K562 (cell line): ENCODE data around the gene STUB1.

ENCODE experiments used
- CBFB ChIP-seq: sonication (generic); formaldehyde crosslinking; IDR thresholded peaks from 2 replicates; pipeline ENCODE4 v1.4.0; 2020; ENCODE audit warnings: mild to moderate bottlenecking, missing genetic modification reagents
- CTCF ChIP-seq, 3 experiments: IDR thresholded peaks in 2 of 3; conservative IDR thresholded peaks in 1 of 3; 2 replicates each; pipeline ENCODE4 v1.5.1; 2011 to 2012; ENCODE audit warnings: low read length in 3 of 3, mild to moderate bottlenecking in 3 of 3, control low read depth in 2 of 3, improper control_type of control experiment in 1 of 3, inconsistent platforms in 1 of 3, low read depth in 1 of 3, mixed read lengths in 1 of 3, moderate library complexity in 1 of 3; ENCODE audit not compliant: insufficient read depth in 2 of 3
- EGR1 ChIP-seq: fragments of 450-650 bp; conservative IDR thresholded peaks from 2 replicates; pipeline ENCODE4 v1.6.1; 2017; ENCODE audit warnings: mild to moderate bottlenecking
- RAD51 ChIP-seq: fragments of 450-650 bp; IDR thresholded peaks from 2 replicates; pipeline ENCODE4 v1.7.1; 2016; ENCODE audit warnings: low read depth, mild to moderate bottlenecking, borderline replicate concordance
- RCOR1 ChIP-seq, 2 experiments: IDR thresholded peaks; 2 replicates each; pipeline ENCODE4 v1.6.1; 2012; ENCODE audit warnings: low read depth in 2 of 2, low read length in 2 of 2, borderline replicate concordance in 1 of 2, improper control_type of control experiment in 1 of 2
- RNF2 ChIP-seq: sonication (generic); IDR thresholded peaks from 2 replicates; pipeline ENCODE4 v1.6.1; 2016
- SAFB ChIP-seq: fragments of 200-400 bp; formaldehyde crosslinking; IDR thresholded peaks from 2 replicates; pipeline ENCODE4 v1.6.1; 2017; ENCODE audit warnings: low read depth, low read length, borderline replicate concordance
- UBTF ChIP-seq, 2 experiments: IDR thresholded peaks; 2 replicates each; pipeline ENCODE4 v1.6.1; 2012; ENCODE audit warnings: improper control_type of control experiment in 2 of 2, low read depth in 2 of 2, low read length in 2 of 2, borderline replicate concordance in 1 of 2
- USF2 ChIP-seq: sonication (generic); formaldehyde crosslinking; IDR thresholded peaks from 2 replicates; pipeline ENCODE4 v1.5.0; 2020; ENCODE audit warnings: missing genetic modification reagents
- ZNF239 ChIP-seq: fragments of 250-450 bp; sonication (Bioruptor Pico); IDR thresholded peaks from 2 replicates; pipeline ENCODE4 v1.4.0; 2020; ENCODE audit warnings: mild to moderate bottlenecking
- ZNF707 ChIP-seq: fragments of 250-450 bp; sonication (Bioruptor Pico); conservative IDR thresholded peaks from 2 replicates; pipeline ENCODE4 v1.8.0; 2022; ENCODE audit warnings: inconsistent platforms, mild to moderate bottlenecking, moderate library complexity

GRCh38 chr16:659618-660017 is 20.6 kb upstream of the STUB1 start:
- TF ChIP-seq RAD51 (no peak), UBTF (IDR thresholded peaks at IDR 0.05; ENCODE audit: borderline replicate concordance in 1 of 2, low read depth in 2 of 2, low read length in 2 of 2) (no peak), USF2 (CRISPR knock-in tag) (no peak), CTCF (IDR thresholded peaks at IDR 0.05 in 2 of 3, conservative IDR thresholded peaks at IDR 0.05 in 1 of 3; ENCODE audit: insufficient read depth in 2 of 3, low read depth in 1 of 3, low read length in 3 of 3) (no peak), RNF2 (no peak), SAFB (no peak), EGR1 (no peak), RCOR1 (IDR thresholded peaks at IDR 0.05; ENCODE audit: borderline replicate concordance in 1 of 2, low read depth in 2 of 2, low read length in 2 of 2) (no peak), ZNF707 (CRISPR knock-in tag) (no peak), CBFB (CRISPR knock-in tag) (no peak), ZNF239 (CRISPR knock-in tag) (no peak)
